Stimulated activated CD8-positive, alpha-beta memory T cell treated with anti-CD3 and anti-CD28 coated beads, Interleukin-7, amount 100 ng/mL, for 48 hours (primary cell): ENCODE data around the gene C16orf78.
A peak's percentile ranks its signal among the peaks of the same experiment; 100 is the strongest.

ENCODE experiments used
- DNase-seq, 2 donors: peaks; one replicate each; pipeline ENCODE4 v3.0.0-alpha.2; 2020; ENCODE audit warnings: low read depth in 1 of 2; ENCODE audit errors: extremely low read depth in 1 of 2

C16orf78 gene

GRCh38 chr16:49428808-49429207 is 55.2 kb downstream of the C16orf78 start:
- no peak for DNase-seq

GRCh38 chr16:49431040-49431439 is 57.4 kb downstream of the C16orf78 start:
- DNase-seq = no peak

GRCh38 chr16:49431591-49432290 is 58.1 kb downstream of the C16orf78 start:
- DNase-seq = no peak

- DNase-seq = no peak
These were observed 61.1 kb downstream of the C16orf78 start for GRCh38 chr16:49434733-49435132.

GRCh38 chr16:49436181-49436580 is 62.6 kb downstream of the C16orf78 start:
- no peak for DNase-seq

- DNase-seq = no peak
These were observed 63.7 kb downstream of the C16orf78 start for GRCh38 chr16:49437344-49437743.

GRCh38 chr16:49439050-49439449 is 65.4 kb downstream of the C16orf78 start:
- no peak for DNase-seq

- DNase-seq = no peak
These were observed 66.1 kb downstream of the C16orf78 start for GRCh38 chr16:49439676-49440075.

GRCh38 chr16:49440156-49441065 is 66.8 kb downstream of the C16orf78 start:
- DNase-seq = no peak

GRCh38 chr16:49441366-49441780 is 67.8 kb downstream of the C16orf78 start:
- peak; percentile 24 to 34 for DNase-seq

- DNase-seq = no peak
These were observed 69.2 kb downstream of the C16orf78 start for GRCh38 chr16:49442805-49443204.

GRCh38 chr16:49443576-49443975 is 70.0 kb downstream of the C16orf78 start:
- no peak for DNase-seq

GRCh38 chr16:49446805-49447204 is 73.2 kb downstream of the C16orf78 start:
- no peak for DNase-seq
